ENCODE data around the gene FOXO6.

Gene FOXO6

GRCh38 chr1:41370756-41371420, 9.7 kb downstream of the FOXO6 start:
- no peak for TF ChIP-seq CTCF (IDR thresholded peaks at IDR 0.05; ENCODE audit: borderline replicate concordance, control extremely low read depth, extremely low read depth, insufficient read depth, missing control alignments)
- DNase-seq (ENCODE audit: low spot score), result no peak
- in situ Hi-C loops (cut with MboI; ENCODE audit: low sequenced_read_pairs, unreplicated experiment), result no loop called here

GRCh38 chr1:41371630-41372599, 10.7 kb downstream of the FOXO6 start:
- DNase-seq (ENCODE audit: low spot score), result no peak
- TF ChIP-seq CTCF (IDR thresholded peaks at IDR 0.05; ENCODE audit: borderline replicate concordance, control extremely low read depth, extremely low read depth, insufficient read depth, missing control alignments), result no peak
- in situ Hi-C loops (cut with MboI; ENCODE audit: low sequenced_read_pairs, unreplicated experiment), result no loop called here

GRCh38 chr1:41372600-41372993, 11.4 kb downstream of the FOXO6 start:
- in situ Hi-C loops (cut with MboI; ENCODE audit: low sequenced_read_pairs, unreplicated experiment), result no loop called here
- no peak for DNase-seq (ENCODE audit: low spot score)
- TF ChIP-seq CTCF (IDR thresholded peaks at IDR 0.05; ENCODE audit: borderline replicate concordance, control extremely low read depth, extremely low read depth, insufficient read depth, missing control alignments), result no peak

- in situ Hi-C loops (cut with MboI; ENCODE audit: low sequenced_read_pairs, unreplicated experiment), result no loop called here
- no peak for TF ChIP-seq CTCF (IDR thresholded peaks at IDR 0.05; ENCODE audit: borderline replicate concordance, control extremely low read depth, extremely low read depth, insufficient read depth, missing control alignments)
- no peak for DNase-seq (ENCODE audit: low spot score)
Observed at GRCh38 chr1:41373373-41373772, 12.1 kb downstream of the FOXO6 start.

- DNase-seq (ENCODE audit: low spot score), result no peak
- in situ Hi-C loops (cut with MboI; ENCODE audit: low sequenced_read_pairs, unreplicated experiment), result no loop called here
- TF ChIP-seq CTCF (IDR thresholded peaks at IDR 0.05; ENCODE audit: borderline replicate concordance, control extremely low read depth, extremely low read depth, insufficient read depth, missing control alignments), result no peak
Observed at GRCh38 chr1:41374711-41375110, 13.5 kb downstream of the FOXO6 start.

- DNase-seq (ENCODE audit: low spot score), result no peak
- in situ Hi-C loops (cut with MboI; ENCODE audit: low sequenced_read_pairs, unreplicated experiment), result no loop called here
- no peak for TF ChIP-seq CTCF (IDR thresholded peaks at IDR 0.05; ENCODE audit: borderline replicate concordance, control extremely low read depth, extremely low read depth, insufficient read depth, missing control alignments)
Observed at GRCh38 chr1:41377397-41377796, 16.2 kb downstream of the FOXO6 start.
